HepG2 (cell line): ENCODE data around the gene METTL23. TPM values are rescaled to one million over a fixed set of nuclear protein-coding genes. Genes with fewer than 3 reads are reported as not detected.

Experiments used
- MED8 ChIP-seq: sonication (generic); formaldehyde crosslinking; IDR thresholded peaks from 2 replicates; pipeline ENCODE4 v1.8.1; 2023; ENCODE audit warnings: mild to moderate bottlenecking, missing genetic modification reagents; ENCODE audit not compliant: insufficient replicate concordance
- NCOA2 ChIP-seq: sonication (generic); formaldehyde crosslinking; IDR thresholded peaks from 2 replicates; pipeline ENCODE4 v1.8.0; 2022; ENCODE audit warnings: inconsistent platforms
- NR3C1 ChIP-seq: sonication (generic); formaldehyde crosslinking; IDR thresholded peaks from 2 replicates; pipeline ENCODE4 v1.4.0; 2020; ENCODE audit warnings: missing genetic modification reagents
- PAX8 ChIP-seq: sonication (generic); formaldehyde crosslinking; IDR thresholded peaks from 2 replicates; pipeline ENCODE4 v1.8.0; 2022; ENCODE audit warnings: mild to moderate bottlenecking, missing genetic modification reagents, borderline replicate concordance
- SATB2 ChIP-seq: sonication (generic); formaldehyde crosslinking; IDR thresholded peaks from 2 replicates; pipeline ENCODE4 v1.5.0; 2020; ENCODE audit warnings: missing genetic modification reagents
- ZFYVE20 ChIP-seq: sonication (generic); formaldehyde crosslinking; IDR thresholded peaks from 2 replicates; pipeline ENCODE4 v1.8.0; 2023; ENCODE audit warnings: low read depth, mild to moderate bottlenecking, moderate library complexity, missing genetic modification reagents, borderline replicate concordance
- ZNF570 ChIP-seq: sonication (generic); formaldehyde crosslinking; IDR thresholded peaks from 2 replicates; pipeline ENCODE4 v1.4.0; 2020; ENCODE audit warnings: mild to moderate bottlenecking, missing genetic modification reagents, borderline replicate concordance
- ZNF7 ChIP-seq: IDR thresholded peaks from 2 replicates; pipeline ENCODE4 v1.6.1; 2016; ENCODE audit warnings: missing biosample characterization, missing genetic modification reagents
- polyA plus RNA-seq, 8 experiments: library from polyadenylated mRNA; depleted of rRNA in 3 of 8; stranded (reverse) in 7 of 8; unstranded in 1 of 8; fragments of >200 nt; fragmentation: Illumina TruSeq in 4 of 8; extraction: Trizol in 4 of 8; gene quantifications; 2 replicates each; pipeline versions ENCODE4 v1.2.1 to v1.2.3, GENCODE V29; 2011 to 2016; ENCODE audit warnings: low read depth in 4 of 8, missing spikeins in 1 of 8, mixed read lengths in 1 of 8; ENCODE audit not compliant: insufficient read depth in 1 of 8
- total RNA-seq, 5 experiments: library from RNA; depleted of rRNA; stranded (reverse); fragments of >200 nt; fragmentation: Illumina TruSeq; extraction: Trizol; gene quantifications; 2 replicates each; pipeline ENCODE4 v1.2.3, GENCODE V29; 2016; ENCODE audit warnings: low read depth in 1 of 5
- TF ChIP-seq, protein P1 (sequence below), 2 experiments: fragments of 450-650 bp in 1 of 2; sonication (generic) in 1 of 2; formaldehyde crosslinking in 1 of 2; IDR thresholded peaks; 2 replicates each; pipeline versions ENCODE4 v1.6.1 to v1.8.0; 2016 to 2022; ENCODE audit warnings: antibody characterized with exemption in 1 of 2, mild to moderate bottlenecking in 1 of 2, missing genetic modification reagents in 1 of 2
- TF ChIP-seq, protein P2 (sequence below): sonication (generic); formaldehyde crosslinking; conservative IDR thresholded peaks from 2 replicates; pipeline ENCODE4 v1.4.0; 2020; ENCODE audit warnings: mild to moderate bottlenecking, missing genetic modification reagents, moderate library complexity
- TF ChIP-seq, protein P3 (sequence below): conservative IDR thresholded peaks from 2 replicates; pipeline ENCODE4 v1.6.1; 2018; ENCODE audit warnings: missing genetic modification reagents
- TF ChIP-seq, protein P4 (sequence below): sonication (generic); formaldehyde crosslinking; IDR thresholded peaks from 2 replicates; pipeline ENCODE4 v1.5.0; 2020; ENCODE audit warnings: missing genetic modification reagents, mild to moderate bottlenecking, borderline replicate concordance

METTL23 gene
- total and polyA plus RNA-seq, 2 of the 13 experiments (the other 11 are each of a cell fraction or from before 2014, with no cell fraction given): 39.9 to 104 TPM

DNA sequence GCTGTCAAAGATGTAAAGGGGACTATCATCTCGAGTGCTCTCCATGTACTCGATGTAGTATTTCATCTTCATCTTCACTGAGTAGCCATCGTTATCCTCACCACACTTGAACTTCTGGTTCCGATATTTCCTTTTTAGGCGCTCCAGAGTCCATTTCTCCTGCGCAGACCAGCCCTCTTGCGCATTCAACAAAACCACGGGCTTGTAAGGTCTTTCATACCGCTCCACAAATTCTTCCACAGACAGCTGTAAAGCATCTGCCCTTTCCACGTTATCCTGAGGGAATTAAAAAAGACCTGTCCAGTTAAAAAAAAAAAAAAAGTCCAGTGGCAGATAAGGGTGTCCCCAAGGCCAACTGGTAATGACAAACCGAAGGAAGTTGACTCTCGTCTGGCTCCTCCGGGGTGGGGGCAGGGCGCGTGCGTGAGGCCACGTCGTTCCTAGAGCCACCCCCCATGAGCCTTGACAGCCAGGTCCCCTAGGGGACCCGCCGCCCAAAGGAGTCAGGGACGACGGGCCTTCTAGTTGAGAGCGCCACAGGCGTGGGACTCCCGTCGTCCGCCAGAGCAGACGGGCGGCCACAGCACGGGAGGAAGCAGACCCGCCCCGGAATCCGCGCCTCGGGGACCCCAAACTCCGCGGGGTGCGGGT, 934 bp upstream of the METTL23 start (continued):
- TF ChIP-seq, protein P1, sequence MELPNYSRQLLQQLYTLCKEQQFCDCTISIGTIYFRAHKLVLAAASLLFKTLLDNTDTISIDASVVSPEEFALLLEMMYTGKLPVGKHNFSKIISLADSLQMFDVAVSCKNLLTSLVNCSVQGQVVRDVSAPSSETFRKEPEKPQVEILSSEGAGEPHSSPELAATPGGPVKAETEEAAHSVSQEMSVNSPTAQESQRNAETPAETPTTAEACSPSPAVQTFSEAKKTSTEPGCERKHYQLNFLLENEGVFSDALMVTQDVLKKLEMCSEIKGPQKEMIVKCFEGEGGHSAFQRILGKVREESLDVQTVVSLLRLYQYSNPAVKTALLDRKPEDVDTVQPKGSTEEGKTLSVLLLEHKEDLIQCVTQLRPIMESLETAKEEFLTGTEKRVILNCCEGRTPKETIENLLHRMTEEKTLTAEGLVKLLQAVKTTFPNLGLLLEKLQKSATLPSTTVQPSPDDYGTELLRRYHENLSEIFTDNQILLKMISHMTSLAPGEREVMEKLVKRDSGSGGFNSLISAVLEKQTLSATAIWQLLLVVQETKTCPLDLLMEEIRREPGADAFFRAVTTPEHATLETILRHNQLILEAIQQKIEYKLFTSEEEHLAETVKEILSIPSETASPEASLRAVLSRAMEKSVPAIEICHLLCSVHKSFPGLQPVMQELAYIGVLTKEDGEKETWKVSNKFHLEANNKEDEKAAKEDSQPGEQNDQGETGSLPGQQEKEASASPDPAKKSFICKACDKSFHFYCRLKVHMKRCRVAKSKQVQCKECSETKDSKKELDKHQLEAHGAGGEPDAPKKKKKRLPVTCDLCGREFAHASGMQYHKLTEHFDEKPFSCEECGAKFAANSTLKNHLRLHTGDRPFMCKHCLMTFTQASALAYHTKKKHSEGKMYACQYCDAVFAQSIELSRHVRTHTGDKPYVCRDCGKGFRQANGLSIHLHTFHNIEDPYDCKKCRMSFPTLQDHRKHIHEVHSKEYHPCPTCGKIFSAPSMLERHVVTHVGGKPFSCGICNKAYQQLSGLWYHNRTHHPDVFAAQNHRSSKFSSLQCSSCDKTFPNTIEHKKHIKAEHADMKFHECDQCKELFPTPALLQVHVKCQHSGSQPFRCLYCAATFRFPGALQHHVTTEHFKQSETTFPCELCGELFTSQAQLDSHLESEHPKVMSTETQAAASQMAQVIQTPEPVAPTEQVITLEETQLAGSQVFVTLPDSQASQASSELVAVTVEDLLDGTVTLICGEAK (IDR thresholded peaks at IDR 0.05): no peak
- TF ChIP-seq, protein P1 (CRISPR knock-in tag; IDR thresholded peaks at IDR 0.05): no peak
- TF ChIP-seq ZFYVE20 (CRISPR knock-in tag) (no peak; the same call in 1 of the 2 replicates), MED8 (CRISPR knock-in tag) (peak; percentile 41), ZNF7 (CRISPR knock-in tag) (no peak), SATB2 (no peak), PAX8 (CRISPR knock-in tag) (no peak), NCOA2 (CRISPR knock-in tag) (peak; percentile 4; the same call in 1 of the 2 replicates), NR3C1 (CRISPR knock-in tag) (0 out of 2 replicates have a peak, but pooled peaks have one; percentile 4), ZNF570 (no peak)
- TF ChIP-seq, protein P2, sequence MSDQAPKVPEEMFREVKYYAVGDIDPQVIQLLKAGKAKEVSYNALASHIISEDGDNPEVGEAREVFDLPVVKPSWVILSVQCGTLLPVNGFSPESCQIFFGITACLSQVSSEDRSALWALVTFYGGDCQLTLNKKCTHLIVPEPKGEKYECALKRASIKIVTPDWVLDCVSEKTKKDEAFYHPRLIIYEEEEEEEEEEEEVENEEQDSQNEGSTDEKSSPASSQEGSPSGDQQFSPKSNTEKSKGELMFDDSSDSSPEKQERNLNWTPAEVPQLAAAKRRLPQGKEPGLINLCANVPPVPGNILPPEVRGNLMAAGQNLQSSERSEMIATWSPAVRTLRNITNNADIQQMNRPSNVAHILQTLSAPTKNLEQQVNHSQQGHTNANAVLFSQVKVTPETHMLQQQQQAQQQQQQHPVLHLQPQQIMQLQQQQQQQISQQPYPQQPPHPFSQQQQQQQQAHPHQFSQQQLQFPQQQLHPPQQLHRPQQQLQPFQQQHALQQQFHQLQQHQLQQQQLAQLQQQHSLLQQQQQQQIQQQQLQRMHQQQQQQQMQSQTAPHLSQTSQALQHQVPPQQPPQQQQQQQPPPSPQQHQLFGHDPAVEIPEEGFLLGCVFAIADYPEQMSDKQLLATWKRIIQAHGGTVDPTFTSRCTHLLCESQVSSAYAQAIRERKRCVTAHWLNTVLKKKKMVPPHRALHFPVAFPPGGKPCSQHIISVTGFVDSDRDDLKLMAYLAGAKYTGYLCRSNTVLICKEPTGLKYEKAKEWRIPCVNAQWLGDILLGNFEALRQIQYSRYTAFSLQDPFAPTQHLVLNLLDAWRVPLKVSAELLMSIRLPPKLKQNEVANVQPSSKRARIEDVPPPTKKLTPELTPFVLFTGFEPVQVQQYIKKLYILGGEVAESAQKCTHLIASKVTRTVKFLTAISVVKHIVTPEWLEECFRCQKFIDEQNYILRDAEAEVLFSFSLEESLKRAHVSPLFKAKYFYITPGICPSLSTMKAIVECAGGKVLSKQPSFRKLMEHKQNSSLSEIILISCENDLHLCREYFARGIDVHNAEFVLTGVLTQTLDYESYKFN: peak; percentile 55
- TF ChIP-seq, protein P3, sequence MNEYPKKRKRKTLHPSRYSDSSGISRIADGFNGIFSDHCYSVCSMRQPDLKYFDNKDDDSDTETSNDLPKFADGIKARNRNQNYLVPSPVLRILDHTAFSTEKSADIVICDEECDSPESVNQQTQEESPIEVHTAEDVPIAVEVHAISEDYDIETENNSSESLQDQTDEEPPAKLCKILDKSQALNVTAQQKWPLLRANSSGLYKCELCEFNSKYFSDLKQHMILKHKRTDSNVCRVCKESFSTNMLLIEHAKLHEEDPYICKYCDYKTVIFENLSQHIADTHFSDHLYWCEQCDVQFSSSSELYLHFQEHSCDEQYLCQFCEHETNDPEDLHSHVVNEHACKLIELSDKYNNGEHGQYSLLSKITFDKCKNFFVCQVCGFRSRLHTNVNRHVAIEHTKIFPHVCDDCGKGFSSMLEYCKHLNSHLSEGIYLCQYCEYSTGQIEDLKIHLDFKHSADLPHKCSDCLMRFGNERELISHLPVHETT (CRISPR knock-in tag): no peak
- TF ChIP-seq, protein P4, sequence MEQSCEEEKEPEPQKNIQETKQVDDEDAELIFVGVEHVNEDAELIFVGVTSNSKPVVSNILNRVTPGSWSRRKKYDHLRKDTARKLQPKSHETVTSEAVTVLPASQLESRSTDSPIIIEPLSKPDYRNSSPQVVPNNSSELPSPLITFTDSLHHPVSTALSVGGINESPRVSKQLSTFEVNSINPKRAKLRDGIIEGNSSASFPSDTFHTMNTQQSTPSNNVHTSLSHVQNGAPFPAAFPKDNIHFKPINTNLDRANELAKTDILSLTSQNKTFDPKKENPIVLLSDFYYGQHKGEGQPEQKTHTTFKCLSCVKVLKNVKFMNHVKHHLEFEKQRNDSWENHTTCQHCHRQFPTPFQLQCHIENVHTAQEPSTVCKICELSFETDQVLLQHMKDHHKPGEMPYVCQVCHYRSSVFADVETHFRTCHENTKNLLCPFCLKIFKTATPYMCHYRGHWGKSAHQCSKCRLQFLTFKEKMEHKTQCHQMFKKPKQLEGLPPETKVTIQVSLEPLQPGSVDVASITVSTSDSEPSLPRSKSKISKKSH (CRISPR knock-in tag): no peak
